ENCODE measurements around the gene PHACTR4. TPM values are rescaled to one million over a fixed set of nuclear protein-coding genes. Genes with fewer than 3 reads are reported as not detected.
"Not testable (repeated sequence)": the region's sequence is repeated elsewhere in the genome, so short reads cannot be mapped to it uniquely, and the experiment has no call there.

Gene PHACTR4
- total RNA-seq, 1 donor from 2014 or later, result 31.3 TPM

GRCh38 chr1:28508435-28508754, 138.9 kb downstream of the PHACTR4 start:
- Histone ChIP-seq H3K4me3 (ENCODE audit: low read depth, low read length) (peak overlapping the region; percentile 81), H3K36me3 (ENCODE audit: control insufficient read depth, insufficient read depth, low read length) (peaks cover 5% of the 10 kb centered on the region), H3K27me3 (ENCODE audit: control insufficient read depth, insufficient read depth, low read length) (no peaks in the 10 kb centered on the region)
- TF ChIP-seq, protein P1, sequence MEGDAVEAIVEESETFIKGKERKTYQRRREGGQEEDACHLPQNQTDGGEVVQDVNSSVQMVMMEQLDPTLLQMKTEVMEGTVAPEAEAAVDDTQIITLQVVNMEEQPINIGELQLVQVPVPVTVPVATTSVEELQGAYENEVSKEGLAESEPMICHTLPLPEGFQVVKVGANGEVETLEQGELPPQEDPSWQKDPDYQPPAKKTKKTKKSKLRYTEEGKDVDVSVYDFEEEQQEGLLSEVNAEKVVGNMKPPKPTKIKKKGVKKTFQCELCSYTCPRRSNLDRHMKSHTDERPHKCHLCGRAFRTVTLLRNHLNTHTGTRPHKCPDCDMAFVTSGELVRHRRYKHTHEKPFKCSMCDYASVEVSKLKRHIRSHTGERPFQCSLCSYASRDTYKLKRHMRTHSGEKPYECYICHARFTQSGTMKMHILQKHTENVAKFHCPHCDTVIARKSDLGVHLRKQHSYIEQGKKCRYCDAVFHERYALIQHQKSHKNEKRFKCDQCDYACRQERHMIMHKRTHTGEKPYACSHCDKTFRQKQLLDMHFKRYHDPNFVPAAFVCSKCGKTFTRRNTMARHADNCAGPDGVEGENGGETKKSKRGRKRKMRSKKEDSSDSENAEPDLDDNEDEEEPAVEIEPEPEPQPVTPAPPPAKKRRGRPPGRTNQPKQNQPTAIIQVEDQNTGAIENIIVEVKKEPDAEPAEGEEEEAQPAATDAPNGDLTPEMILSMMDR (IDR thresholded peaks at IDR 0.05; ENCODE audit: insufficient read depth, low read length, poor library complexity, severe bottlenecking), result no peak
- DNase-seq (ENCODE audit: low read depth), result no peak

DNA sequence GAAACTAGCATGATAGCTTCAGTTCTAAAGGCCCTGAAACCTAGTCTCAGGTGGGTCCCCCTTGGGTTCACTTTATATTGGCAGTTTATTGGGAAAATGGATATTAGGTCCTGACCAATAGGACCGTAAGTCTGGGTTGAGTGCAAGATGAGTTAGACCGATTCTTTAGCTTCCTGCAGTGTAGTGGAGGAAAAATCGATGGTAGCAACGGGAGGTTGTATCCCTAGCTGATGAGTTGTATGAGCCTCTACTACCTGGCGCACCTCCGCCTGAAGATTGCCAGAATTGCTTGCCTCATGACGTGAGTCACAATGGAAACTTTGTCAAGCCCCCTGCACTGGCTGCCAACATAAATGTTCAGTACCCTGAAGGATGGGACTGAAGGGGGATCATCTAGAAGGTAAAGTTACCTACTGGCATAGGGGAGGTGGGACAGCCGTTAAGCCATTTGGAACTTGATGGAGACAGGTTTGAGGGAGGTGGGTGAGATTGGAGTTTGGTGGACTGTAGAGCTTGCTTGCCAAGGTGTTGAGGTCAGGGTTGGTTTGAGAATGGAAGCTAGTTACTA, 140.2 kb downstream of the PHACTR4 start:
- Histone ChIP-seq H3K27me3 (ENCODE audit: control insufficient read depth, insufficient read depth, low read length) (no peaks in the 10 kb centered on the region), H3K4me3 (ENCODE audit: low read depth, low read length) (peak overlapping the region; percentile 3), H3K36me3 (ENCODE audit: control insufficient read depth, insufficient read depth, low read length) (peaks cover 5% of the 10 kb centered on the region)
- TF ChIP-seq, protein P1 (IDR thresholded peaks at IDR 0.05; ENCODE audit: insufficient read depth, low read length, poor library complexity, severe bottlenecking), result no peak
- DNase-seq (ENCODE audit: low read depth), result no peak

- no peak for DNase-seq (ENCODE audit: low read depth)
- Histone ChIP-seq H3K27me3 (ENCODE audit: control insufficient read depth, insufficient read depth, low read length) (no peaks in the 10 kb centered on the region), H3K4me3 (ENCODE audit: low read depth, low read length) (peak overlapping the region; percentile 3), H3K36me3 (ENCODE audit: control insufficient read depth, insufficient read depth, low read length) (peaks cover 5% of the 10 kb centered on the region)
- TF ChIP-seq, protein P1 (IDR thresholded peaks at IDR 0.05; ENCODE audit: insufficient read depth, low read length, poor library complexity, severe bottlenecking), result no peak
These were observed 140.9 kb downstream of the PHACTR4 start for GRCh38 chr1:28510273-28510969.

DNA sequence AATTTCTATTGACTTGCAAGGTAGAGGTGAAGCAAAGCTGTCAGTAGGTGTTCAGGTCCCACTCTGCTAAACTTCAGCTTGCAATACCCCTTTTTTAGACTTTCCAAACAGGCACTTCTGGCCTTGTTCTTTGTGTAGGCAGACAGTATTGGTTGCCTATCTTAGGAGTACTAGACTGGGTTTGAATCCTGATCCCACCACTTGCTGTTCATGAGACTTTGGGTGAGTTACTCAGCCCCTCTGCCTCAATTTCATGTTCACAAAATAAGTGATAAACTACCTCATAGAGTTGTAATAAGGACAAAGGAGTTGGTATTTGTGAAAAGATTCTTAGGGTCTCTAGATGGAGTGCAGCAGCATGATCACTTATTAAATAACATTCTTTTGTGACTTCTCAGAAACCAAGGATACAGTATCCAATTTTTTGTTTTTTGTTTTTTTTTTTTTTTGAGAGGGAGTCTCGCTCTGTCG, 141.5 kb downstream of the PHACTR4 start:
- Histone ChIP-seq H3K27me3 (ENCODE audit: control insufficient read depth, insufficient read depth, low read length) (no peaks in the 10 kb centered on the region), H3K4me3 (ENCODE audit: low read depth, low read length) (no peak overlapping the region), H3K36me3 (ENCODE audit: control insufficient read depth, insufficient read depth, low read length) (peaks cover 5% of the 10 kb centered on the region)
- TF ChIP-seq, protein P1 (IDR thresholded peaks at IDR 0.05; ENCODE audit: insufficient read depth, low read length, poor library complexity, severe bottlenecking), result no peak
- no peak for DNase-seq (ENCODE audit: low read depth)

DNA sequence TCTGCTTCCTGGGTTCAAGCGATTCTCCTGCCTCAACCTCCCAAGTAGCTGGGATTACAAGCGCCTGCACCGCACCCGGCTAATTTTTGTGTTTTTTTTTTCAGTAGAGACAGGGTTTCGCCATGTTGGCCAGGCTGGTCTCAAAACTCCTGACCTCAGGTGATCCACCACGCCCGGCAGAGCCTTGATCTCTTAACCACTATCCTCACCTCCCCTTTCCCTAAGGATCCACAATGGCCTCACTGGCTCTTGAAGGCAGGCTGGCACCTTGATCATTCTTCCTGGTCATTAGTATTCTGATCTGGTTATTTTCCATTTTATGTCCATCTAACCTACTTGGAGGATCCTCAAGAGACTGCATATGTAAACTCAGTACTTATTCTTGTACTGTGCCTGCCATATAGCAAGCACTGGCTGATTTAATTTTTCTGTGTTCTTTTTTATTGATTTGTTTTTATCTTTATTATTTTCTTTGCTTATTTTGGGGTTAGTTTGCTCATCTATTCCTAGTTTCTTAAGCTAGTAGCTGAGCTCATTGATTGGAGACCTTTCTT, 142.6 kb downstream of the PHACTR4 start:
- DNase-seq (ENCODE audit: low read depth), result no peak
- no peaks in the 10 kb centered on the region for H3K27me3 ChIP-seq (ENCODE audit: control insufficient read depth, insufficient read depth, low read length)
- TF ChIP-seq, protein P1 (IDR thresholded peaks at IDR 0.05; ENCODE audit: insufficient read depth, low read length, poor library complexity, severe bottlenecking), result no peak
- no peak overlapping the region for H3K4me3 ChIP-seq (ENCODE audit: low read depth, low read length)
- H3K36me3 ChIP-seq (ENCODE audit: control insufficient read depth, insufficient read depth, low read length), result peaks cover 5% of the 10 kb centered on the region

DNA sequence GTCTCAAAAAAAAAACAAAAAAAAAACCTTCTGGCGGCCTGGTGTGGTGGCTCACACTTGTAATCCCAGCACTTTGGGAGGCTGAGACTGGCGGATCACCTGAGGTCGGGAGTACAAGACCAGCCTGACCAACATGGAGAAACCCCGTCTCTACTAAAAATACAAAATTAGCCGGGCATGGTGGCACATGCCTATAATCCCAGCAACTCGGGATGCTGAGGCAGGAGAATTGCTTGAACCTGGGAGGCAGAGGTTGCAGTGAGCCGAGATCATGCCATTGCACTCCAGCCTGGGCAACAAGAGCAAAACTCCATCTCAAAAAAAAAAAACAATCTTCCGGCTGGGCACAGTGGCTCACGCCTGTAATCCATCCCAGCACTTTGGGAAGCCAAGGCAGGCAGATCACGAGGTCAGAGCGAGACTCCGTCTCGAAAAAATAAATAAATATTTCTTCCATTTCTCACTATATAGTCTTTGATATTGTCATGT, 144.9 kb downstream of the PHACTR4 start:
- DNase-seq (ENCODE audit: low read depth); H3K36me3 ChIP-seq (ENCODE audit: control insufficient read depth, insufficient read depth, low read length); H3K27me3 ChIP-seq (ENCODE audit: control insufficient read depth, insufficient read depth, low read length); H3K4me3 ChIP-seq (ENCODE audit: low read depth, low read length): not testable (repeated sequence)
